Esophagus muscularis mucosa (tissue), 3 donors: Measurements from ENCODE around the gene PDGFD.

Source experiments
- CTCF ChIP-seq, 3 experiments: fragments of 200-600 bp in 2 of 3; fragments of 450-650 bp in 1 of 3; sonication (generic) in 2 of 3; IDR thresholded peaks; one replicate each; pipeline ENCODE4 v1.5.1; 2017 to 2019; ENCODE audit warnings: antibody characterized with exemption in 3 of 3, mild to moderate bottlenecking in 2 of 3, moderate library complexity in 1 of 3
- POLR2A ChIP-seq: fragments of 450-650 bp; IDR thresholded peaks from one replicate; pipeline ENCODE4 v1.6.1; 2017; ENCODE audit warnings: antibody characterized with exemption, moderate library complexity, mild to moderate bottlenecking, low read depth

GRCh38 chr11:104060820-104061219 is 103.1 kb downstream of the PDGFD start:
- TF ChIP-seq CTCF (IDR thresholded peaks at IDR 0.05), result no peak
- no peak for TF ChIP-seq POLR2A
